Measurements from ENCODE around the gene KIAA1217.
A peak's percentile ranks its signal among the peaks of the same experiment; 100 is the strongest.

Gene KIAA1217

DNA sequence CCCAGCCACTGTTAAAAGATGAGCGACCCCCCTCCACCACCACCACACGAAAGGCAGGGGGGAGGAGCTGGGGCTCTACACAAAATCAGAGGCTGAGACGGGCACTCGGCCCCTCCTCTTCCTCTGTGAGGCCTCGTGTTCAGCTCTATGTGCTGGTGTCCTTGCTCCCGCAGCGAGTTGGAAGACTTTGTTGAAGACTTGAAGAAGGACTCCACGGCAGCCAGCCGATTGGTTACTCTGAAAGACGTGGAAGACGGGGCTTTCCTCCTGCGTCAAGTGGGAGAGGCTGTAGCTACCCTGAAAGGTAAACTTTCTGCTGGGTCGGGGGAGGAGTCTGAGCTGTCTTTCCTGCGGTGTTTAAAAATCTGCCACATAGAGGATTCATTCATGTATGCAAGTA lies 311.0 kb downstream of the KIAA1217 start:
- peak; percentile 13 for DNase-seq

- DNase-seq, result no peak
These were observed 315.4 kb downstream of the KIAA1217 start for GRCh38 chr10:24524314-24524713.

DNA sequence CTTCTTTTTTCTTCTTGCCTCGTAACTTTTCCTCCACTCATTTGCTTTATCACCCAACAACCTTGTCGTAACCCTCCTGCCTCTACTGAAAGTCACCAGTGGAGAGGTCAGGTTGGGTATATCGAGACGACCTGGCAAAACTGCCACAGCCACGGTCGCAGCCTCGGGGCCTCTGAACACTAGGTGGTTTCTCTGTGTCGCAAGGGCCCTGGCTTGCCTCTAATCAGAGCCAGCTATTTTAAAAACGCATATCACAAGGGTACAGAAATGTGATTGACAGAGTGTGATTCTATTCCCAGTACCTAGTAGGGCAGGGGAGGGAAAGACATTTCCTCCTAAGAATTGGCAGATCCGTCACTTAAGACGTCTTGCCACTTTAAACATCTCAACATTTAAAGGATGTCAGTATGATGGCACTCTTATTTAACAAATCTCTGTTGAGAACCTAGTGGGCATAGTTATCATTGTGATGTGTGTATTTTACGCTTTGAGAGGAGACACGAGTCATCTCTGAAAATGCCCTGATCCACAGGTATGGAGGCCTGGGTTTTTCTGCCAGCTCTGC lies 317.2 kb downstream of the KIAA1217 start:
- no peak for DNase-seq

GRCh38 chr10:24528946-24529345 lies 320.0 kb downstream of the KIAA1217 start:
- no peak for DNase-seq

GRCh38 chr10:24531439-24531838 lies 322.5 kb downstream of the KIAA1217 start:
- no peak for DNase-seq

- DNase-seq, result no peak
These were observed 325.0 kb downstream of the KIAA1217 start for GRCh38 chr10:24533981-24534380.

GRCh38 chr10:24536636-24537035 lies 327.7 kb downstream of the KIAA1217 start:
- DNase-seq, result no peak

- DNase-seq, result no peak
These were observed 332.4 kb downstream of the KIAA1217 start for GRCh38 chr10:24541239-24541753.

GRCh38 chr10:24542314-24543270 lies 333.7 kb downstream of the KIAA1217 start:
- DNase-seq, result no peak

GRCh38 chr10:24544776-24545175 lies 335.8 kb downstream of the KIAA1217 start:
- DNase-seq, result no peak

DNA sequence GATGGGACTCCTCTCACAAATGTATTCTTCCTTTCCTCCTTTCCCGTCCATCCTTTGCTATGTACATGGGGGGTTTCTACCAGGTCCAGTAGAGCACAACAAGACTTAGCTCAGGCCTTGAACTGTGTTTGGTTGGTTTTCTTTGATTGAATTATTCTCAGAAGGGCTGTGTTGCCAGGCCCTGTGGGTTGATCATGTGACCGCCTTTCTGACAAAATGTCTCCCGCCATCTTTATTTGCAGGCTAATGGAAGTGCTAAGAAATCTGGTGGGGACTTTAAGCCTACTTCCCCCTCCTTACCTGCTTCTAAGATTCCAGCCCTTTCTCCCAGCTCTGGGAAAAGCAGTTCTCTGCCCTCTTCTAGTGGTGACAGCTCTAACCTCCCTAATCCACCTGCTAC lies 336.6 kb downstream of the KIAA1217 start:
- no peak for DNase-seq

DNA sequence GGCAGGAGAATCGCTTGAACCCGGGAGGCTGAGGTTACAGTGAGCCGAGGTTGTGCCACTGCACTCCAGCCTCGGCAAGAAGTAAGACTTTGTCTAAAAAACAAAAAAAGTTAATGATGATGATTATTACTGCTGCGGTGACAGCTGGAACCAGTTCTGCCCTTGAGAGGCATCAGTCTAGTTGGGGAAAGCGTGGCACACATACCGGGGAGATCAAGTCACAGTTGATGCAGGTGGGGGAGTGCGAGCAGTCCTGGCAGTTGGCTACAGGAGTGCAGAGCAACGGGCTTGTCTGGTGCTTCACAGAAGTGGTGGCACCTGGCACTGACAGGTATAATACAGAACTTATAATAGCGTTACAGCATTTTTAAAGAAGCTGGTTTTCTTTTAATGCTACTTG lies 341.7 kb downstream of the KIAA1217 start:
- no peak for DNase-seq

DNA sequence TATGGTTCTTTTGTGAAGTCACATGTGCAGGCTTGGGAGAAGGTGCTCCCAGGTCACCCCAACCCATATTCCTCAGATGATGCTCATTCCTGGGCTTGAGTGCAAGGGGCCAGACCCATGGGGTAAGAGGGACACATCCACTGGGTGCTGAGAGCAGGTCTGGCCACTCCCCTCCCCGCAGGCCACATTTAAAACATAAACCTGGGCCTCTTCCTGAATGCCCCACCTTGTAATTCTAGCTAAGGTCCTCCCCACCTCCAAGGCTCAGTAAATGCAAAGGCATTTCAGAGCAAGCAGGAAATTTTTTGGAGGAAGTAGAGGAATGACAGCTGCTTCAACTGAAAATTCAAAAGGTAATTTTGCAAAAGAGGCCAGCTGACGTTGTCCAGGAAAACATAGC lies 342.2 kb downstream of the KIAA1217 start:
- DNase-seq, result no peak

- DNase-seq, result peak; percentile 14
These were observed 343.5 kb downstream of the KIAA1217 start for GRCh38 chr10:24552346-24553016.

- no peak for DNase-seq
These were observed 344.2 kb downstream of the KIAA1217 start for GRCh38 chr10:24553051-24553612.

DNA sequence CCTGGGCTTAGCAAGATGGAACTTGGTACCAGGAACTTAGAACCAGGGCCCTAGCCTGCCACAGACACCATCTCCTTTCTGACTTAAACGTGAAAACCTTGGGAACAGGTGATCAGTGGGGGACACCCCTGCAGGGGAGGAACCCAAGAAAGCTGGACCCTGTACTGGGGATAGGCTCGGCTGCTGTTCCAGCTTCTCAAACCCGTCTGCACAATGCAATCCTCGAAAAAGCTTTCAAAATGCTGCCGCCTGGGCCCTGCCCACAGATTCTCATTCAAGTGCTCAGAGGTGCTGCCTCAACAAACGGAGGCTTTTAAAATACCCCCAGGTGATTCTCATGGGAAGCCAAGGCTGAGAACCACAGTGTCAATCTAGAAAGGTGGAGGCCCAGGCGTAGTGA lies 345.1 kb downstream of the KIAA1217 start:
- no peak for DNase-seq

GRCh38 chr10:24556126-24556749 lies 347.3 kb downstream of the KIAA1217 start:
- no peak for DNase-seq

- DNase-seq, result peak; percentile 11
These were observed 348.1 kb downstream of the KIAA1217 start for GRCh38 chr10:24556750-24557742.

DNA sequence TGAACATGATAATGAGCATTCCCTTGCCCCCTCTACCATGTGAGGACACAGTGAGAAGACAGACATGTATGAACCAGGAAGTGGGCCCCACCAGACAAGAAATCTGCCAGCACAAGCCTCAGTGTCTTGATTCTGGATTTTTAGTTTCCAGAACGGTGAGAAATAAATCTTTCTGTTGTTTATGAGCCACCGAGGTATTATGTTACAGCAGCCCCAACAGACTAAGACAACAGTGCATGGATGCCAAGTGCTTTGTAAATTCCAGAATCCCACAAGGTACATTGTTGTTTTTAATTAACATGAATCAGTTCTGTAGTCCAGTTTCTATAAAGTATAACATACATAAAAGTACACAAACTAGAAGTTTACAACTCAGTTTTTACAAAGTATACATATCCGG lies 352.5 kb downstream of the KIAA1217 start:
- DNase-seq, result no peak

GRCh38 chr10:24568042-24568441 lies 359.1 kb downstream of the KIAA1217 start:
- no peak for DNase-seq

GRCh38 chr10:24569330-24569796 lies 360.4 kb downstream of the KIAA1217 start:
- DNase-seq, result no peak
